ENCODE measurements around the gene ZEB2. TPM values are rescaled to one million over a fixed set of nuclear protein-coding genes. Genes with fewer than 3 reads are reported as not detected.

ZEB2 gene
- total and polyA plus RNA-seq, 10 of the 15 experiments (the other 5 are each of a cell fraction or from before 2014, with no cell fraction given), result 0.14 to 3.2 (median 0.84) TPM

GRCh38 chr2:144358979-144359541, 160.9 kb downstream of the ZEB2 start (continued):
- TF ChIP-seq BCLAF1 (IDR thresholded peaks at IDR 0.05) (no peak), PML (IDR thresholded peaks at IDR 0.05; ENCODE audit: low read length) (peak; percentile 64; the same call in 1 of the 2 replicates), ELK1 (IDR thresholded peaks at IDR 0.05; ENCODE audit: low read depth, low read length) (no peak), RAD51 (IDR thresholded peaks at IDR 0.05) (no peak), GABPA (IDR thresholded peaks at IDR 0.05; ENCODE audit: low read depth) (no peak), E2F8 (IDR thresholded peaks at IDR 0.05; ENCODE audit: low read depth, partially characterized antibody) (no peak), NFYA (IDR thresholded peaks at IDR 0.05; ENCODE audit: borderline replicate concordance, low read depth, low read length) (no peak), RELB (IDR thresholded peaks at IDR 0.05; ENCODE audit: low read depth) (peak; percentile 91), CREM (IDR thresholded peaks at IDR 0.05; ENCODE audit: low read depth) (peak; percentile 47; the same call in 1 of the 2 replicates), HDAC2 (IDR thresholded peaks at IDR 0.05) (no peak), TCF3 (IDR thresholded peaks at IDR 0.05; ENCODE audit: borderline replicate concordance, insufficient read depth, low read depth, low read length) (no peak), WRNIP1 (IDR thresholded peaks at IDR 0.05; ENCODE audit: borderline replicate concordance, low read depth, low read length) (0 out of 2 replicates have a peak, but pooled peaks have one; percentile 43), STAT1 (conservative IDR thresholded peaks at IDR 0.05) (no peak), IKZF1 (conservative IDR thresholded peaks at IDR 0.05) (peak; percentile 38), E2F4 (IDR thresholded peaks at IDR 0.05; ENCODE audit: low read depth, low read length) (no peak), PKNOX1 (IDR thresholded peaks at IDR 0.05) (no peak), PAX5 (IDR thresholded peaks at IDR 0.05; ENCODE audit: borderline replicate concordance, low read depth, low read length) (peak; percentile 58; the same call in 1 of the 2 replicates), MAX (IDR thresholded peaks at IDR 0.05; ENCODE audit: low read depth, low read length) (no peak), EZH2 (IDR thresholded peaks at IDR 0.05; ENCODE audit: borderline replicate concordance, control insufficient read depth, low read depth, low read length) (no peak)

Data from GM12878 (cell line).